GM12878 (cell line): ENCODE results near the gene WDR26. TPM values are rescaled to one million over a fixed set of nuclear protein-coding genes. Genes with fewer than 3 reads are reported as not detected.

Experiments used
- ASH2L ChIP-seq: fragments of 300-600, 200-600 bp; sonication (generic); IDR thresholded peaks from 2 replicates; pipeline ENCODE4 v1.6.1; 2017; ENCODE audit warnings: low read depth, mild to moderate bottlenecking, borderline replicate concordance
- CEBPB ChIP-seq, 2 experiments: fragments of 150-350 bp in 1 of 2; IDR thresholded peaks; 2 replicates each; pipeline ENCODE4 v1.6.1; 2012 to 2014; ENCODE audit warnings: low read depth in 2 of 2, low read length in 2 of 2, borderline replicate concordance in 1 of 2, inconsistent platforms in 1 of 2
- EP300 ChIP-seq, 2 experiments: fragments of 150-350 bp in 1 of 2; IDR thresholded peaks; 2 replicates each; pipeline ENCODE4 v1.6.1; 2011 to 2012; ENCODE audit warnings: low read depth in 2 of 2, low read length in 2 of 2, borderline replicate concordance in 1 of 2, improper control_type of control experiment in 1 of 2, inconsistent platforms in 1 of 2; ENCODE audit not compliant: control insufficient read depth in 1 of 2
- HCFC1 ChIP-seq: fragments of 150-350 bp; IDR thresholded peaks from 2 replicates; pipeline ENCODE4 v1.6.1; 2014; ENCODE audit warnings: low read length
- IKZF1 ChIP-seq: fragments of 450-650 bp; conservative IDR thresholded peaks from 2 replicates; pipeline ENCODE4 v1.6.1; 2017; ENCODE audit warnings: antibody characterized with exemption, mild to moderate bottlenecking
- KDM1A ChIP-seq: fragments of 200-600 bp; sonication (generic); IDR thresholded peaks from 2 replicates; pipeline ENCODE4 v1.6.1; 2016; ENCODE audit warnings: borderline replicate concordance
- KLF5 ChIP-seq: fragments of 450-650 bp; IDR thresholded peaks from 2 replicates; pipeline ENCODE4 v1.6.1; 2014; ENCODE audit warnings: mild to moderate bottlenecking; ENCODE audit not compliant: partially characterized antibody
- MEF2B ChIP-seq: fragments of 450-650 bp; IDR thresholded peaks from 2 replicates; pipeline ENCODE4 v1.6.1; 2018; ENCODE audit warnings: mild to moderate bottlenecking, moderate library complexity; ENCODE audit not compliant: partially characterized antibody, poor library complexity, severe bottlenecking
- MTA2 ChIP-seq: fragments of 450-650 bp; IDR thresholded peaks from 2 replicates; pipeline ENCODE4 v1.6.1; 2016; ENCODE audit warnings: low read depth, mild to moderate bottlenecking, moderate library complexity
- NFIC ChIP-seq: IDR thresholded peaks from 2 replicates; pipeline ENCODE4 v1.6.1; 2012; ENCODE audit warnings: low read depth, mild to moderate bottlenecking, inconsistent platforms, low read length, moderate library complexity
- NFYA ChIP-seq: IDR thresholded peaks from 2 replicates; pipeline ENCODE4 v1.6.1; 2011; ENCODE audit warnings: low read depth, mild to moderate bottlenecking, low read length, improper control_type of control experiment, borderline replicate concordance
- PML ChIP-seq: IDR thresholded peaks from 2 replicates; pipeline ENCODE4 v1.6.1; 2012; ENCODE audit warnings: low read length, inconsistent platforms
- POLR2A ChIP-seq: IDR thresholded peaks from 2 replicates; pipeline ENCODE4 v1.6.1; 2011; ENCODE audit warnings: low read depth, mild to moderate bottlenecking, low read length
- RAD21 ChIP-seq: IDR thresholded peaks from 2 replicates; pipeline ENCODE4 v1.6.1; 2011; ENCODE audit warnings: mild to moderate bottlenecking, low read depth, low read length, moderate library complexity; ENCODE audit not compliant: insufficient read depth
- RFX5 ChIP-seq: IDR thresholded peaks from 2 replicates; pipeline ENCODE4 v1.6.1; 2011; ENCODE audit warnings: low read depth, low read length, improper control_type of control experiment
- SMAD1 ChIP-seq: fragments of 450-650 bp; IDR thresholded peaks from 2 replicates; pipeline ENCODE4 v1.6.1; 2018; ENCODE audit warnings: mild to moderate bottlenecking, low read depth; ENCODE audit not compliant: partially characterized antibody
- TCF12 ChIP-seq: IDR thresholded peaks from 2 replicates; pipeline ENCODE4 v1.6.1; 2011; ENCODE audit warnings: low read depth, mild to moderate bottlenecking, low read length
- YBX1 ChIP-seq: fragments of 450-650 bp; IDR thresholded peaks from 2 replicates; pipeline ENCODE4 v1.6.1; 2016; ENCODE audit warnings: antibody characterized with exemption
- ZNF207 ChIP-seq: fragments of 450-650 bp; IDR thresholded peaks from 2 replicates; pipeline ENCODE4 v1.6.1; 2014; ENCODE audit warnings: antibody characterized with exemption, mild to moderate bottlenecking, borderline replicate concordance
- ZNF274 ChIP-seq: IDR thresholded peaks from one replicate; pipeline ENCODE4 v1.8.0; 2011; ENCODE audit not compliant: insufficient read length, insufficient read depth
- polyA plus RNA-seq, 11 experiments: library from polyadenylated mRNA; depleted of rRNA in 4 of 11; unstranded in 6 of 11; stranded (reverse) in 5 of 11; fragments of >200 nt; fragmentation: Nextera tagmentation in 4 of 11; fragmentation: Illumina TruSeq in 1 of 11; extraction: Ambion mirVana in 4 of 11; extraction: Trizol in 1 of 11; gene quantifications; 1 replicate in 1 of 11; 2 replicates in 10 of 11; pipeline versions ENCODE4 v1.2.1 to v1.2.3, GENCODE V29; 2011 to 2016; ENCODE audit warnings: inconsistent platforms in 2 of 11, missing spikeins in 2 of 11, low read depth in 1 of 11
- total RNA-seq, 4 experiments: library from RNA; depleted of rRNA in 3 of 4; stranded (reverse); fragments of >200 nt in 3 of 4; fragmentation: Illumina TruSeq in 1 of 4; extraction: Trizol in 1 of 4; gene quantifications; 2 replicates each; pipeline versions ENCODE4 v1.2.1 to v1.2.3, GENCODE V29; 2013 to 2021
- TF ChIP-seq, protein P1 (sequence below): fragments of 450-650 bp; IDR thresholded peaks from 2 replicates; pipeline ENCODE4 v1.6.1; 2017; ENCODE audit warnings: mild to moderate bottlenecking, moderate library complexity
- TF ChIP-seq, protein P2 (sequence below), 3 experiments: IDR thresholded peaks in 2 of 3; conservative IDR thresholded peaks in 1 of 3; 2 replicates each; pipeline ENCODE4 v1.5.1; 2011; ENCODE audit warnings: low read depth in 3 of 3, low read length in 3 of 3, mild to moderate bottlenecking in 3 of 3, control low read depth in 2 of 3, moderate library complexity in 2 of 3, inconsistent platforms in 1 of 3, mixed read lengths in 1 of 3; ENCODE audit not compliant: control insufficient read depth in 2 of 3, insufficient read depth in 1 of 3; ENCODE audit errors: extremely low read depth in 1 of 3
- TF ChIP-seq, protein P3 (sequence below): fragments of 450-650 bp; conservative IDR thresholded peaks from 2 replicates; pipeline ENCODE4 v1.6.1; 2017; ENCODE audit warnings: mild to moderate bottlenecking, moderate library complexity

The WDR26 gene
- total and polyA plus RNA-seq, 10 of the 15 experiments (the other 5 are each of a cell fraction or from before 2014, with no cell fraction given), result 6.6 to 47.0 (median 24.4) TPM

- TF ChIP-seq, protein P1, sequence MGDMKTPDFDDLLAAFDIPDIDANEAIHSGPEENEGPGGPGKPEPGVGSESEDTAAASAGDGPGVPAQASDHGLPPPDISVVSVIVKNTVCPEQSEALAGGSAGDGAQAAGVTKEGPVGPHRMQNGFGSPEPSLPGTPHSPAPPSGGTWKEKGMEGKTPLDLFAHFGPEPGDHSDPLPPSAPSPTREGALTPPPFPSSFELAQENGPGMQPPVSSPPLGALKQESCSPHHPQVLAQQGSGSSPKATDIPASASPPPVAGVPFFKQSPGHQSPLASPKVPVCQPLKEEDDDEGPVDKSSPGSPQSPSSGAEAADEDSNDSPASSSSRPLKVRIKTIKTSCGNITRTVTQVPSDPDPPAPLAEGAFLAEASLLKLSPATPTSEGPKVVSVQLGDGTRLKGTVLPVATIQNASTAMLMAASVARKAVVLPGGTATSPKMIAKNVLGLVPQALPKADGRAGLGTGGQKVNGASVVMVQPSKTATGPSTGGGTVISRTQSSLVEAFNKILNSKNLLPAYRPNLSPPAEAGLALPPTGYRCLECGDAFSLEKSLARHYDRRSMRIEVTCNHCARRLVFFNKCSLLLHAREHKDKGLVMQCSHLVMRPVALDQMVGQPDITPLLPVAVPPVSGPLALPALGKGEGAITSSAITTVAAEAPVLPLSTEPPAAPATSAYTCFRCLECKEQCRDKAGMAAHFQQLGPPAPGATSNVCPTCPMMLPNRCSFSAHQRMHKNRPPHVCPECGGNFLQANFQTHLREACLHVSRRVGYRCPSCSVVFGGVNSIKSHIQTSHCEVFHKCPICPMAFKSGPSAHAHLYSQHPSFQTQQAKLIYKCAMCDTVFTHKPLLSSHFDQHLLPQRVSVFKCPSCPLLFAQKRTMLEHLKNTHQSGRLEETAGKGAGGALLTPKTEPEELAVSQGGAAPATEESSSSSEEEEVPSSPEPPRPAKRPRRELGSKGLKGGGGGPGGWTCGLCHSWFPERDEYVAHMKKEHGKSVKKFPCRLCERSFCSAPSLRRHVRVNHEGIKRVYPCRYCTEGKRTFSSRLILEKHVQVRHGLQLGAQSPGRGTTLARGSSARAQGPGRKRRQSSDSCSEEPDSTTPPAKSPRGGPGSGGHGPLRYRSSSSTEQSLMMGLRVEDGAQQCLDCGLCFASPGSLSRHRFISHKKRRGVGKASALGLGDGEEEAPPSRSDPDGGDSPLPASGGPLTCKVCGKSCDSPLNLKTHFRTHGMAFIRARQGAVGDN, result no peak
- TF ChIP-seq ASH2L (no peak), TCF12 (no peak), MEF2B (peak; percentile 42), ZNF207 (no peak), SMAD1 (no peak), NFIC (peak; percentile 83), RFX5 (no peak), MTA2 (peak; percentile 96), IKZF1 (peak; percentile 88), NFYA (no peak), RAD21 (no peak), PML (0 out of 2 replicates have a peak, but pooled peaks have one; percentile 21), CEBPB (IDR thresholded peaks at IDR 0.05; ENCODE audit: borderline replicate concordance in 1 of 2, low read depth in 2 of 2, low read length in 2 of 2) (peak in 1 of 2 experiments; percentile 66; a peak in 2 of 4 replicates), KDM1A (no peak), POLR2A (no peak), ZNF274 (no peak), HCFC1 (no peak), KLF5 (no peak), EP300 (IDR thresholded peaks at IDR 0.05; ENCODE audit: borderline replicate concordance in 1 of 2, control insufficient read depth in 1 of 2, low read depth in 2 of 2, low read length in 2 of 2) (0 out of 4 replicates have a peak, but pooled peaks of 1 of the 2 experiments have one; percentile 7), YBX1 (no peak)
- TF ChIP-seq, protein P2, sequence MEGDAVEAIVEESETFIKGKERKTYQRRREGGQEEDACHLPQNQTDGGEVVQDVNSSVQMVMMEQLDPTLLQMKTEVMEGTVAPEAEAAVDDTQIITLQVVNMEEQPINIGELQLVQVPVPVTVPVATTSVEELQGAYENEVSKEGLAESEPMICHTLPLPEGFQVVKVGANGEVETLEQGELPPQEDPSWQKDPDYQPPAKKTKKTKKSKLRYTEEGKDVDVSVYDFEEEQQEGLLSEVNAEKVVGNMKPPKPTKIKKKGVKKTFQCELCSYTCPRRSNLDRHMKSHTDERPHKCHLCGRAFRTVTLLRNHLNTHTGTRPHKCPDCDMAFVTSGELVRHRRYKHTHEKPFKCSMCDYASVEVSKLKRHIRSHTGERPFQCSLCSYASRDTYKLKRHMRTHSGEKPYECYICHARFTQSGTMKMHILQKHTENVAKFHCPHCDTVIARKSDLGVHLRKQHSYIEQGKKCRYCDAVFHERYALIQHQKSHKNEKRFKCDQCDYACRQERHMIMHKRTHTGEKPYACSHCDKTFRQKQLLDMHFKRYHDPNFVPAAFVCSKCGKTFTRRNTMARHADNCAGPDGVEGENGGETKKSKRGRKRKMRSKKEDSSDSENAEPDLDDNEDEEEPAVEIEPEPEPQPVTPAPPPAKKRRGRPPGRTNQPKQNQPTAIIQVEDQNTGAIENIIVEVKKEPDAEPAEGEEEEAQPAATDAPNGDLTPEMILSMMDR (IDR thresholded peaks at IDR 0.05 in 2 of 3, conservative IDR thresholded peaks at IDR 0.05 in 1 of 3; ENCODE audit: control insufficient read depth in 2 of 3, extremely low read depth in 1 of 3, insufficient read depth in 1 of 3, low read depth in 3 of 3, low read length in 3 of 3), result no peak
- TF ChIP-seq, protein P3, sequence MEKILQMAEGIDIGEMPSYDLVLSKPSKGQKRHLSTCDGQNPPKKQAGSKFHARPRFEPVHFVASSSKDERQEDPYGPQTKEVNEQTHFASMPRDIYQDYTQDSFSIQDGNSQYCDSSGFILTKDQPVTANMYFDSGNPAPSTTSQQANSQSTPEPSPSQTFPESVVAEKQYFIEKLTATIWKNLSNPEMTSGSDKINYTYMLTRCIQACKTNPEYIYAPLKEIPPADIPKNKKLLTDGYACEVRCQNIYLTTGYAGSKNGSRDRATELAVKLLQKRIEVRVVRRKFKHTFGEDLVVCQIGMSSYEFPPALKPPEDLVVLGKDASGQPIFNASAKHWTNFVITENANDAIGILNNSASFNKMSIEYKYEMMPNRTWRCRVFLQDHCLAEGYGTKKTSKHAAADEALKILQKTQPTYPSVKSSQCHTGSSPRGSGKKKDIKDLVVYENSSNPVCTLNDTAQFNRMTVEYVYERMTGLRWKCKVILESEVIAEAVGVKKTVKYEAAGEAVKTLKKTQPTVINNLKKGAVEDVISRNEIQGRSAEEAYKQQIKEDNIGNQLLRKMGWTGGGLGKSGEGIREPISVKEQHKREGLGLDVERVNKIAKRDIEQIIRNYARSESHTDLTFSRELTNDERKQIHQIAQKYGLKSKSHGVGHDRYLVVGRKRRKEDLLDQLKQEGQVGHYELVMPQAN, result no peak
These were observed 54.6 kb downstream of the WDR26 start (continued) for GRCh38 chr1:224380003-224380402.
